Occipital lobe (tissue), 2 donors: ENCODE results near the gene SPINK8. TPM values are rescaled to one million over a fixed set of nuclear protein-coding genes. Genes with fewer than 3 reads are reported as not detected.
"Not testable (repeated sequence)": the region's sequence is repeated elsewhere in the genome, so short reads cannot be mapped to it uniquely, and the experiment has no call there.

ENCODE experiments used
- DNase-seq: peaks from one replicate; lab custom pipeline; 2025; lab: John Stamatoyannopoulos, UW
- total RNA-seq: library from RNA; depleted of rRNA; stranded (reverse); fragments of >200 nt; gene quantifications from one replicate; pipeline ENCODE4 v1.2.3, GENCODE V29; 2014

Gene SPINK8
- total RNA-seq, 1 donor from 2014 or later: not detected

DNA sequence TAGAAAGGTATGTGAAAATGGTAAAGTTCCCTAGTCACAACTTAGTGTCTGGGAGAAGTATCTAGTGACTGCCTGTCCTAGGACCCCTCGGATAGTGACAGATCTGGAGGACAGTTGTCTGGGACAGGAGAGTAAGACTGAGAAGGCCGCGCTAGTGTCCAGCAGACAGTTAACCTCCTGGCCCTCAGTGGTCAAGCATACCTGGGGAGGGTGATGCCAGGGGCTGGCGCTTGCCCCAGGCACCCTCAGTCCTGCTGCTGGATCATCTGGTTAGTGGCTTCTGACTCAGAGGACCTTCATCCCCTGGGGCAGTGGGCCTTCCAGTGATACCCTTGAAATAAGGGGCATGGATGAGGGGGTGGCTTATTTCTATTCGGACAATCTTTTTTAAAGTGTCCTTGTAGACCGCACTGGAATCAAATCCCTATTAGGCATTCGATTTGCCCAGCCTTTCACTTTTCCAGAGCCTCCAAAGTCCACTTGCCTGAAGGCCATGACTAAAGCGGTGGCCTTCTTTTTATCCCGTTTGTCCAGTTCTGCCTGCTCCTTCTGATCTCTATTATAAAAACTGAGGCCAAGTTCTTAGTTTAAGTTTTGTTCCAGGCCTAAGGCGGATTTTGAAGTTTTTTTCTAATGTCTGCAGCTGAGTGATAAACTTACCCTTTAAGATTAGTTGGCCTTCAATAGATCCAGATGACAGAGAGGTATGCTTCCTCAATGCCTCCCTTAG, 1.6 kb downstream of the SPINK8 start:
- not testable (repeated sequence) for DNase-seq

DNA sequence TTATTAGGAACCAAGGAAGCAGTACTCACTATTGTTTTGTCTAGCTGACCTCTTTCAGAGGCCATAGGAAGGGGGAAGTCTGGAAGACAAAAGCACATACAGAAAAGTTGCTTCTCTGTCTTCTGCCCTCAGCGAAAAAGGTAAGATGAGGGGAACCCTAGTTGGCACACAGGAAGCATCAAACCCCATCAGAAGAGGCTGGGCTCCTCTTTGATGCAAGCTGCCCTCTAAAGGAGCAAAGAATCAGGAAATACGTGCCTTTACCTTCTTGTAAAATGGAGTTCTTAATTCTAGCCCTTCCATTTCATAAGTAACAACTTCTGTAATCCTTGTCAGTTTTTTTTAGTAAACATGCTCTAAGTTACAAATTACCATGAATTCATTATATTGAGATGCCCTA, 12.5 kb downstream of the SPINK8 start:
- no peak for DNase-seq

DNA sequence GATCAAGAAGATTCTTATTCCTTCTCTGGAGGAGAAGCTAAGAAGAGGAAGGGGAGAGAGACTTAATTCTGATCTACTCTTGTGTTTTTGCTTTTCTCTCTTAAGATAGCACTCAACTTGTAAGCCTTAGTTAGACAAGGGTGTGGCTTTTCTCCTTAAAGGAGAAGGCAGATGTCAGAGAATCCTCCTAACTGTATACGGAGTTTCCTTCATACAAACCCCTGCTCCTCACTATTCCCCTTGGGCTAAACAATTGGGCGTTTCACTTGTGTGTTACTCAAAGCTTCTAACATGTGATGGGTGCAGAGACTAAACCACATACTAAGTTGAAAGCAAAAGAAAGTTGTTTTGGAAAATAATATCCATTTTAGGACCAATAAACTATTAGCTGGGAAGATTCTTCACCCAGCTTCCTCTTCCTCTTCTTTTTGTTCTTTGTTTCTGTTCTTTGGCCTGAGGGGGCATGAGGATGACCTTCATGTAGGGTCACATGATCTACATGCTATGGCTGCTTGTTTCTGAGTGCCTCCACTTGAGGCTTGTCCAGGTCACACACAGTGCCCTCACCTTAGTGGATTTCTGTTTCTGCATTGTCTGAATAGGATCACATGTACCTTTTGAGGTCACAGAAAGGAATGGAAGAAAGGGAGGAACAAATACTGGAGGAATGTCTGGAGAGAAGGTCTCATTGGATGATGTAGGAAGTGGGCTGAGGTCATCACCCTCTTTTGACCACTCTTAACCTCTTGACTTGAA, 14.6 kb downstream of the SPINK8 start:
- no peak for DNase-seq

DNA sequence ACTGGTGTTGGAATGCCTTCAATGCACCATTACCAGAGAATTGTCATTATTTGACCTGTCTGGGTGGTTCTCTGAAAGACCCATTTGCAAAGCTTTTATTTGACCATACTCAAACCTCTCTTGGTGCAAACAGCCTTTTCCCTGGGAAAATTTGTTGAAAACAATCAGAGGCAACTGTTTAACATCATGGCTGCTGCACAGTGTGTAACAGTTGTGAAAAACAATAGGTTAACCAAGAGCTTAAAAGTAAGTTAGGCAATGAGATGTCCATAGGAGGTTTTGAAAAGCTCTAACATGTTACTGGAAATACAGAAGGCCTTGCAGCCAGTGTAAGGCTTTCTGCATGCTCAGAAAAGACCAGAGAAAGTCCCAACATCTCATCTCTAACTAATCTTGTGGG, 18.9 kb downstream of the SPINK8 start:
- no peak for DNase-seq

DNA sequence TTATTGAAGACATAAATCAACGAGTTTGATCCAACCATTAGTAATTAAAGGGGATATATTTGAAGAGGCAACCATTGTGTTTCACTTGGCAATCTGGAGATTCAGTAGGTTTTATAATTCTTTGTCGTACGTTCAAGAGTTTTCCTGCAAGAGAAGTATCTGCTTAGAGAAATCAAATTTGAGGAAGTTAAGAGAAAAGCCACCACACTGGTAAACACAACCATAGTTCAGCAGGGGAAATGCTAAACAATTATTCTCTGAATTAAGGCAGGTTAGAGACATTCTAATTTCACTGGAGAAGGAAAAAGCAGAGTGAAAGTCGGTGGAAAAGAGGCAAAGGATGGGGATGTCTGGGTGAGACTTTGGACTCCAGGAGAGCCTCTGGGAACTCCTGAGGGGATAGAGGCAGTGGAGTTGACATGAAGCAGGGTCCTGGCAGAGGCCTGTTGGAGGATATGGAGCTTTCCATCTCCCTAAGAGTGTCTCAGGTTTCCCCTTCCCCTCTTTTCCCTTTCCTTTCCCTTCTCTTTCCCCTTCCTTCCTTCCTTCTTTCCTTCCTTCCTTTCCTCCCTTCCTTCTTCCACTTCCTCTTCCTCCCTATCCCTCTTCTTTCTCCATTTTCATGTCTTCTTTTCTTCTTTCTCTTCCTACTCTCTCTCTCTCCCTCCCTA, 26.5 kb downstream of the SPINK8 start:
- DNase-seq: no peak

DNA sequence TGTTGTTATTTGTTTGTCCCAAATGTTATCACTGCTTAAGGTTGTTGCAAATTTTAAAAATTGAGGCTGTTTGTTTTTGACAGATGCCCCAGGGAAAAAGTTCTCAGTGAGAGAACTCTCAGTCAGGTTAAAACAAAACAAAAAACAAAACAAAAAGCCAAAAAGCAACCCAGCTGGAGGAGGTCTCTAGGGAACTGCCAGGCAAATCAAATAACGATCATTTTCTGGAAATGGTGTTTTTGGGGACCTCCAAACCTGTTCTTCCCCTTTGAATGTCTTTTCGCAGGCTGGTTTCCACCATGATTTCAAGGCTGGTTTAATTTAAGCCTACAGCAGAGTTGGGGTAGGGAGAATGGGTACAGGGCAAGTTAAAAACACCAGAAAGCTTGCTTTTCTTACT, 27.2 kb downstream of the SPINK8 start:
- no peak for DNase-seq

DNA sequence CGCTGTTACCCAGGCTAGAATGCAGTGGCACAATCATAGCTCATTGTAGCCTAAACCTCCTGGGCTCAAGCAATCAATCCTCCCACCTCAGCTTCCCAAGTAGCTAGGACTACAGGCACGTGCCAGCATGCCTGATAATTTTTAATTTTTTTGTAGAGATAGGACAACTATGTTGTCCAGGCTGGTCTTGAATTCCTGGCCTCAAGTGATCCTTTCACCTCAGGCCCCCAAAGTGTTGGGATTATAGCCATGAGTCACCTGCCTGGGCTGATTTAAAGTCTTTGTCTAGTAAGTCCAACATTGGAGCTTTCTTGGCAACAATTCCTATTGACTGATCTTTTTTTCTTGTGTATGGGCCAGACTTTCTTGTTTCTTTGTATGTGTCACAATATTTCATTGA, 28.1 kb downstream of the SPINK8 start:
- DNase-seq: no peak

DNA sequence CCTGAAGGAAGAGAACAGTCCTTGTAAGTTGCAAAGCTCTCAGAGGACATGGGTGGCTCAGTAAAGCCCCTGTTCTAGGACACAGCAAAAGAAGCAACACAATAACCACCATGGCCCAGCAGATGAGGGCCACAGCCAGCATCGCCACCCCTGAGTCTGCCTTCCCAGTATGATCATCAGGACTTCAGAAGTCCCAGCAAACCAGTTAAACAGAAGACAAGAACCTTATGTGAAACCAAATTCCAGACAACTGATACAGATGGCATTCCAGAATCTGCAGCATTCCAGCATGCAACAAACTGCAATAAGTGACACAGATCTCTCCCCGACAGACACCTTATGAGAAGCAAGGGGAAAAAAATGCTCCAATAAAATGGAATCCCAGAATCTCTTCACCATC, 30.4 kb downstream of the SPINK8 start:
- DNase-seq: no peak

DNA sequence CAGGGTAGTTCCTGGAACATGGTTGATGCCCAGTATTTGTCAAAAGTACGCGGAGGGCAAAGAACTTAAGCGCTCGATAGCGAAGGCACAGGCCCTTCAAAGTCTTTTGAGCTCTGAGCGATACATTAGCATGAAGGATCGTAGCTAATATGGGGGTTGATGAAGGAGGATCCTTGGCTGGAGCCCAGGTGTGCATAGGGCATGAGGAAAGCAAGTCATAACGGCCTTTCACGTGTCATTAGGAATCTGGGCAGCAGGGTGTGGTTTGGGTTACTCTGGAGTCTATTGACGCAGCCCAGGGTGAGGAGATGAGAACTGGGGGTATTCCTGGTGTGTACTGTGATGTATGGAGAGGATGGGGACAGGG, 31.7 kb downstream of the SPINK8 start:
- DNase-seq: peak; percentile 4

DNA sequence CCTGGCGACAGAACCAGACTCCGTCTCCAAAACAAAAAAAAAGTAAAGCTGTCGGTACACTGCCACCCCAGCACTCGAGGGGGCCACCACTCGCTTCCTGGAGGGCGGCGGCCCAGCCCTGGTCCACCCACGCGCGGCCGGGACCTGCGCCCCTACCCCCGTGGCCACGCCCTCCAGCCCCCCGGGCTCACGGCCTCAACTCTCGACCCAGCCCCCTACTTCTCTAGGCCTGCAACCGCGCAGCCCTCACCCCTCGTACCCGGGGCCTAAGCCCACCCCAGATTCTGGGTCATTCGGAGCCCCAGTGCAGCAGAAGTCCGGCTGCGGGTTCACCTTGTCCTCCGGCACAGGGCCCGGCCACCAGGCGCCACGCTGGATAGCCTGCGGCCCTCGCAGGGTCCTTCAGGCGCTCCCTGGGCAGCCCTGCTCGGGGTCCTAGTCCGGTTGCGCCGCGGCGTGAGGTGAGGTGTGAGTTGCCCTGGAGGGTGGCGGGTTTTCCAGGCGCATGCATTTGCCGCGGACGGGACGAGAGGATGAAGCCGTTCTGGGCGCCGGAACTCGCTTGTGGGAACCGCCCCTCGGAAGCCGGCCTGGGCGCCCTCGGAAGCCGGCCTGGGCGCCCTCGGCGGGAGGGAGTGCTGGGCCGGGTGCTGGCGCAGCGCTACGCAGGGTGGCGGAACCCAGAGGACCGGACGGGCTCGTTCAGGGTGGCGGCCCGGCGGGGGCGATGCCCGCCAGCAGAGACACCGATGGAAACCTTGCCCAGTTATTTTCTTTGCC, 32.3 kb downstream of the SPINK8 start, which contains the start of gene NME6:
NME6 (minus strand) TSS at position 348 of the 780 bp plus-strand sequence.
- DNase-seq: peak; percentile 88

DNA sequence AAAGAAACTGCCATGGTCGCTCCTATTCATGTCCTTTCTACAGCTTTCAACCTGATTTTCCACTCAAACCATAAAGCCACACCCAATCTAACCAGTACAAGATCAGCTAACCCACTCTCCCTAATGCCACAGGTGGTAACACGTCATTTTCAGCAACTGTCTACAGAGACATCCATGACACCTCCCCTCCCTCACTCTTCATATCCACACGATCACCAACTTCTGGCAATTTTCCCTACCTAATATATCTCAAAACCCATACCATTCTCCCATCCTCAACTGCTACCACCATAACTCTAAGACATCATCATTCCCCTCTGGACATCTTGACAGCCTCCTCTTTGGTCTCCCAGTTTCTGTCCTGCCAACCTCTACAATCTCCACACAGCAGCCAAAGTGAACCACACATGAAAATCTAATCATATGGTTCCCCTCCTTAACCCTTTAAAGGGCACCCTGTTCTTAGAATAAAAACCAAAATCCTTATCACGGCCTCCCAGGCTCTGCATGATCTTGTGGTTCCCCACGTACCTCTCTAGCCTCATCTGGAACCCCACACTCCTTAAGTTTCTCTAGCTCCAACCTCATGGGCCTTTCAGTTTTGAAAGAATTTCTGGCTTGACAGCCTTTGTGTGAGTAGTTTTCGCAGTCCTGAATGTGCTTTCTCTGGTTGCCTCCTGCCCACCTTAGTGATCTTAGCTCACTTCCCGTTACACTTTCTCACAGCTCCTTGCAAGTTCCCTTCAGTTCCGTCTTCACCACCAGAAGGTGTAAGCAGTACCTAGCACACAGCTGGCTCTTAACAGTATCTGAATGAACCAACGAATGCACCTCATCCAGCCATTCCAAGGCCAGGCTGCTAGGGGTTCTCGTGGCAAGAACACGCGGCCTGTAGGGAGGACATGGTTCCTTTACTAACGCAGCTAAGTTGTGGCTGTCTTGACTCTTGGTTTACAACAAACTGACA, 33.4 kb downstream of the SPINK8 start:
- no peak for DNase-seq

DNA sequence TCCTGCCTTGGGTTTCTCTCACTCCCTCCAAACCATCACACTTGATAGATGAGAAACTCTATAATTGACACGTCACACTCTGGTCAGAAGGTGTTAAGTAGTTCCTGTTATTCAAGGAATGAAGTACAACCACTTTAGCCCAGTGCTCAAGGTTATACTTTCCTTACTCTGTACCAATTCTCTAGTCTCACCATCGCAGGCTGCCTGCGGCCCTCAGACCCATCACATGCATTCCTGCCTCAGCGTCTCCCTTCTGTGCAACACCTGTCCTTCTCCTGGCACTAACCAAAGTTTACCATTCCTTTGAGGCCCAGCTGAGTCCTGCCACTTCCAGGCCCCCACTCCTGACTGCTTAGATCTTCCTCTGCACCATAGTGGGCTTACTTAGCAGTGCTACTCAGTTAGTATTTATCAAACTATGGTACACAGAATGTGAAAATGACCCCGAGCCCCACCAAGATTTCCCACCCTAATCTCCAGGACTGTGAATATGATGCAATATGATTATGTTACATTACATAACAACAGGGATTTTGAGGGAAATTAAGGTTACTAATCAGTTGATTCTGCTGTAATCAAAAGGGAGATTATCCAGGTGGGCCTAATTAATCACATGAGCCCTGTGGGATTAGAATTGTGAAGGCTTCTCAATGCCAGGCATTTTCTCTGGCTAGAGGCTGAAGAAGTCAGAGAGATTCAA, 36.2 kb downstream of the SPINK8 start:
- no peak for DNase-seq

DNA sequence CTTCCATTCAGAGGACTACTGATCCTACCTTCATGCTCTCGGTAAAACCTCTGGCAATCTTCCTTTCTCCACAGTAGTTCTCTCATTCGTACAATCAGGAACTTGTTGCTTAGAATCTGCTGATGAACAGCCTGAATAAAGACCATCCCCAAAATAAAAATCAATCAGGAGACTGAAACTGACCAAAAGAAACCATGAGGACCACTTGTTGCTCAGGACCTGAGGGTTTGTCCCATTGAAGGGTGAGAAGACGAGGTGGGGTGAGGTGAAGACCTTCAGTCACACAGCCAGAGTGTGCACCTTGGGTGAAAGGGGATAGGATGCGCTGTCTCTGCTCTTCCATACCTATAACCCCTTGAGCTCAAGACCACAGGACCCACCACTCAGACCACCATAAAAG, 36.8 kb downstream of the SPINK8 start:
- DNase-seq: no peak

DNA sequence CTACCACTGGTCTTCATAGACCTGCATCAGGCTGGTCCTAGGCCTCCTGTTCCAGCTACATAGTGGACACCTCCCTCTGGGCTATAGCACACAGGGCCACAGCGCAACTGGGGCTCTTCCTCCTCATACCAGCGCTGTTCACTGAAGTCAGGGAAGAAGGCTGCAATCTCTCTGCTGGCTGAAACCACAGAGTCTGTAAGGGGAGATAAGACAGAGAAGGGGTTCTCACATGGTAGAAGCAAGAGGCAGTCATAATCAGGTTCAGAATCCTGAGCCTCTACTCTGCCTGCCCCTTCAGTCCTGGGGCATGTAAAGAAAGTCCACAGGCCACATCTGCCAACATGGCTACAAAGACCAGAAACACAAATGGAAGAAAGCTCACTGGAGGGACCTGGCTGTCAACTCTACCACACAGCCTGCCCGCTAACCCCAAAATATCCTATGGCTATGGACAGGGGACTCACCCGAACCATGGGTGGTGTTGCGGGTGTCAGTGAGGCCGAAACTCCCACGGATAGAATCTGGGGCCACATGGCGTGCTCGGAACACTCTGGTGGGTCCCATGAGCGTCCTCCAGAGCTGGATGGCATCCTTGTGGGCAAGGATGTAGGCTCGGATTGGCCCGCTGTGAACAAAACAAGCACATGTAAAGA, 38.7 kb downstream of the SPINK8 start:
- no peak for DNase-seq

DNA sequence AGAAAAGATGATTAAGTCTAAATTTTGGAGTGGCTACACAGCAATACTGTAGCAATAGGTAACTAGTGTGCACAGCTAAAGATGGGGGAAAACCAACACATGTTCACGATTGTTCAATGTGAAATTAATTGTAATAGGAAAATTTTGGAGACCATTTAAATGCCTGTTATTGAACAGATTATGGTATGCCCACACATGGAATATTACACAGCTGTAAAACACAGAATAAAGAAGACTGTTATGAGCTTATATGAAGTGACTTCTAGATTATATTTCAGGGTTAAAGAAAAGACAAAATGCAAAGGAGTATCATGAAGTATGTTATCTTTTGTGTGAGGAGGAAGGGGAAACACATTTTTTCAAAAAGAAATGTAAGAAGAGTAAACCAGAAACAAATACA, 43.8 kb downstream of the SPINK8 start:
- no peak for DNase-seq

DNA sequence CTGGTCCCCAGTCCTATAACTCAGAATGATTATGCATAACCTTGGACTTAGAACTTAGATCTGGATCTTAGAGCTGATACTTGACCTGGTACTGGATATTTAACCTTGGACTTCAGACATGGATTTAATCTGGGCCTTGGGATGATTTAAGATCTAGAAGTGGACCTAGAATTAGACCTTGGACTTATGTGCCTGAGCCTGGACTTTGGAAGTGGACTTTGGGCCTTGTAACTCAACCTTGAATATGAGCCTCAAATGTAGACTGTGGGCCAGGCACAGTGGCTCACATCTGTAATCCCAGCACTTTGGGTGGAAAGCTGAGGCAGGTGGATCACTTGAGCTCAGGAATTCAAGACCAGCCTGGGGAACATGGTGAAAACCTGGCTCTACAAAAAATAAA, 46.4 kb downstream of the SPINK8 start:
- DNase-seq: no peak

DNA sequence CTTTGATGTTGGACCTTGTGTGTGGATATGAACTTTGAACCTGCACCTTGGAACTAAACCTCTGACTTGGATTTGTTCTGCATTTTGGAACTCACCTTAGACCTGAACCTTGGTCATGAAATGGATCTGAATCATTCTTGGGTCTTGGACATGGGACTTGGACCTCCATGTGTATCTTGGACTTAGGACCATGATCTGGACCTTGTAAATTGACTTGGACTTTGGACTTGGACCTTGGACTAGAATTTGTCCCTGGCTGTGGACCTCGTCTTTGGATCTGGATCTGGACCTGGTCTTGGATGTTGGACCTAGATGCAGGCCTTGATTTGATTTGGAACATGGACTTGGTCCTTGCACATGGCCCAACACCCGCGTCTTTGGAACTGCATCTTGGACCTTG, 47.2 kb downstream of the SPINK8 start:
- DNase-seq: no peak

DNA sequence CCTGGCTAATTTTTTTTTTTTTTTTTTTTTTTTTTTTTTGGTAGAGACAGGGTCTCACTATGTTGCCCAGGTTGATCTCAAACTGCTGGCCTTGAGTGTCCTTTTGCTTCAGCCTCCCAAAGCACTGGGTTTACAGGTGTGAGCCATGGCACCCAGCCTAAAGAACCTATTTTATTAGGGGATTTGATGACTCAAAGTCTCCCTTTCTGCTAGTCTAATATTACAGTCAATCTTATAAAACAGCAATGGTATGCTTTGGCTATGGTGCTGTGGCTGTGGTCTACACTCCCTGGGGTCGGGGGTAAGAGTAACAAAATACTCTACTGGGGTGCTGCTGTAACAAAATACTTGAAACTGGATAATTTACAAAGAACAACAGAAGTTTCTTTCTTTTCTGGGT, 47.8 kb downstream of the SPINK8 start:
- no peak for DNase-seq

DNA sequence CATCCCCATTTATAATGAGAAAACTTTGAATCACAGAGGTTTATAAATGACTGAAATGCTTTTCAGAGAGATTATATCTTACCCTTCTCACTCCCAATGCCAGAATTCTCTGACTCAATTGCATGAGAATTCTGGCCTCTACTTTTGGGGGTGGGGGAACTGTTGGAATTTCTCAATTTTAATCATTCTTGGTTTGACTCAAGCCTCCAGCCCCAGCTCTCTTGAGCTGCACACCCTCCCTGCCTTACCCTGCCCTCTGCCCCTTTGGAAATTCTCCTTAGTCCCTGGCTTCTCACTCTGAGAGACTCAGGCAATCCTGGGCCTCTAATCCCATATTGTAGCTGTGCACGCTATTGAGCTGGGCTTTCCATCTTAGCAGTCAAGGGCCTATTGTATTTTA, 48.3 kb downstream of the SPINK8 start:
- DNase-seq: no peak
